Fibroblast of skin of left biceps (primary cell): ENCODE results near the gene C10orf71.

Experiments
- DNase-seq, 2 experiments: peaks; one replicate each; pipeline ENCODE4 v3.0.0-alpha.2; 2013; ENCODE audit warnings: low read depth in 2 of 2

The C10orf71 gene

DNA sequence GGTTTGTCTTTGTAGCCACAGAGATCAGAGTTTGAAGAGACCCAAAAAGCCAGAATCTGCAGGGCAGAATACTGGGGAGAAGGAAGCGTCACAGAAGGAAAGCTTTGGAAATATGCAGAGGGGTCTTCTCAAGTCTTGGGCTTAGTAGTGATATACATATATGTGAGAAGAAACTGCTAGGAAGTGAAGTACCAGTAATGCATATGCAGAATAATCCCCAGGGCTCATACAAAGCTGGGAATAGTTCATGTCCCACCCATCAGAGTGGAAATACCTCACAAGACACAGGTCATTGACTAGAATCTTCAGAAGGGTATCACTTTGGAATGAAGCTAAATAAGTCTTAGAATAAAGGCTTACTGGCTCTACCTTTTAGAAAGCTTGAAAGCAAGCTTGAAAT lies 39.6 kb downstream of the C10orf71 start:
- DNase-seq, result no peak

DNA sequence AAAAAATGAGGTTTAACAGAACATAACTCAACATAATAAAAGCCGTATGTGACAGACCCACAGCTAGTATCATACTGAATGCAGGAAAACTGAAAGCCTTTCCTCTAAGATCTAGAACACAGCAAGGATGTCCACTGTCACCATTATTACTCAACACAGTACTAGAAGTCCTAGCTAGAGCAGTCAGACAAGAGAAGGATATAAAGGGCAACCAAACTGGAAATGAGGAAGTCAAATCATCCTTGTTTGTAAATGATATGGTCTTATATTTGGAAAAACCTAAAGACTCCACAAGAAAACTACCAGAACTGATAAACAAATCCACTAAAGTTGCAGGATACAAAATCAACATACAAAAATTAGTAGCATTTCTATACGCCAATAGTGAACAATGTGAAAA lies 45.9 kb downstream of the C10orf71 start:
- DNase-seq, result no peak

GRCh38 chr10:49347342-49347741 lies 48.4 kb downstream of the C10orf71 start:
- DNase-seq, result no peak

- DNase-seq, result no peak
These were observed 48.9 kb downstream of the C10orf71 start for GRCh38 chr10:49347827-49348226.

DNA sequence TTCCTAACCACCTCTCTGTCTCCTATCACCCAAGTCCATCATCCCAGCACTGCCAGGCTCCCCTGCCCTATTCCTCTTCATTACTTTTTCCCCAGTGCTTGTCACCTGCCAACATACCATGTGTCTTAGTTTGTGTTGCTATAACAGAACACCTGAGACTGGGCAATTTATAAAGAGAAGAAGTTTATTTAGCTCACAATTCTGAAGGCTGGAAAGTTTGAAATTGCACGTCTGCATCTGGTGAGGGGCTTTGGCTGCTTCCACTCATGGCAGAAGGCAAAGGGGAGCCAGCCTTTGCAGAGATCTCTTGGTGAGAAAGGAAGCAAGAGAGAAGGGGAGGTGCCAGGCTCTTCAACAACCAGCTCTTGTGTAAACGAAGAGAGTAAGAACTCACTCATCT lies 49.6 kb downstream of the C10orf71 start:
- DNase-seq, result no peak

- no peak for DNase-seq
These were observed 50.4 kb downstream of the C10orf71 start for GRCh38 chr10:49349390-49349789.

DNA sequence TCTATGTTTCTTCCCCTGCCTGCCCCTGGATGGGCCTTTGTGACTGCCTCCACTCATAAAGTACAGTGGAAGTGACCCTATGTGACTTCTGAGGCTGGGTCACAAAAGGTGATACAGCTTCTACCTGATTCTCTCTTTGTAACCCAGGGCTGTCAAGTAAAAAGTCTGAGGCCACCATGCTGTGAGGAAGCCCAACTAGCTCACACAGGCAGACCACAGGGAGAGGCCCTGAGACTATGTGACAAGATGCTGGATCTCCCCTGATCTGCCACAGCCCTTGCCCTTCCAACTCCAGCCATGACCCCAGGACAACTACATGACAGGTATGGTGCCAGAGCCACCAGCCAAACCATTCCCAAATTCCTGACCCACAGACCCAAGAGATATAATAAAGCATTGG lies 51.2 kb downstream of the C10orf71 start:
- no peak for DNase-seq

DNA sequence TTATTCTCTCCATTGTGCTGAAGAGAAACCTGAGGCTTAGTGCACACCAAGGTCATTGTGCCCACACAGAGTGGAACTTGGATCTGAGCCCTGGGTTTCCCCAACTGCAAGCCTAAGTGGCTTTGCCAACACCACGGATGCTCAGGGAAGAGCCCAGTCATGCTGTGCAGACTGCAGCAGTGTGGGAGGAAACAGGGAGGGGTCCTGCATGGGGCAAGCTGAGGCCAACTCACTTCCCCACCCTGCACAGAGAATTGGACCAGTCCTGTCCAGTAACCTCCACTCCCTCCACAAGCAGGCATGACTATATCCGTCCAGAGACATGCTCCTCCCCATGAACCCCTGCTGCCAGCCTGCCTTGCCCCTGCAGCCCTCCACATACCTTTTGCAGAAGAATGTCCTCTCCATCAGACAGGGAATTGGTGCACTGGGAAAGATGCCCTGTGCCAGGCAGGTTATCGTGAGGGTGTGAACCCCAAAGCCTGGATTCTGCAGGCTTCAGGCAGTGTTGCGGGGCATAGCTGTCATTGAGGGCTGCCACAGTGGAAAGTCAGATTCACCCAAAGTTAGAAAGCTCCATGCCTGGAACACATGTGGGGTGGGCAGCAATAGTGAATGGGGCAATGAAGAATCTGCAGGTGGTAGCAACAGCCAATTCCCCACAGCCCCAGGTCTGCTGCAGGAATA lies 52.0 kb downstream of the C10orf71 start:
- DNase-seq, result no peak

DNA sequence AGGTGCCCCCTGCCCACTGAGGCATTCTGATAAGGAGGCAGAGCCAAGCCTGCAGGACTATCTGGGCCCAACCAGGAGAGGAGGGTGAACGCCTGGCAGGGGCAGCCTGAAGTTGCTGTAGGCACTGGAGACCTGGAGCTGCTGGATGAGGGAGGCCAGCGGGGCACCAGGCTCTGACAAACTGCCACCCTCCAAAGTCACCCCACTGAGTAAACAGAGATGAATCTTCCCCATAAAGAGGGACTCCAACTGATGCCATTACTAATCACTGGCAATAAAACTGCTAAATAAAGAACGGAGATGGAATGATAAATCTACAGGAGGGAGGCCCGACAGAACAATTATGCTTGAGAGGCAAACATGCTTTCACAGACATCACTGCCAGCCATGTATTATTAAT lies 52.7 kb downstream of the C10orf71 start:
- no peak for DNase-seq

DNA sequence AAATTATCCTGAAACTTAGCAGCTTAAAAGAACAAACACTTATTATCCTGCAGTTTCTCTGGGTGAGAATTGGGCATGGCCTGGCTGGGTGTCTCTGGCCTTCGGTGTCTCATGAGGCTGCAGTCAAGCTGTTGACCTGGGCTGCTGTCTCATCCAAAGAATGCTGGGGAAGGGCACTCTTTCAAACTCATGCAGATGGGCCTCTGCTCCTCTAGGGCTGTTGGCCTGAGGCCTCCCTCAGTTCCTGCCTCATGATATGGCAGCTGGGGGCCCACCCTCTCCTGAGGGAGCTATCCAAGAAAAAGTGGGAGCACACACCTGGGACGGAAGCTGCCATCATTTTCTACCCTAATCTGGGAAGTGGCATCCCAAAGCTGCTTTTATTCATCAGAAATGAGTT lies 53.4 kb downstream of the C10orf71 start:
- no peak for DNase-seq

DNA sequence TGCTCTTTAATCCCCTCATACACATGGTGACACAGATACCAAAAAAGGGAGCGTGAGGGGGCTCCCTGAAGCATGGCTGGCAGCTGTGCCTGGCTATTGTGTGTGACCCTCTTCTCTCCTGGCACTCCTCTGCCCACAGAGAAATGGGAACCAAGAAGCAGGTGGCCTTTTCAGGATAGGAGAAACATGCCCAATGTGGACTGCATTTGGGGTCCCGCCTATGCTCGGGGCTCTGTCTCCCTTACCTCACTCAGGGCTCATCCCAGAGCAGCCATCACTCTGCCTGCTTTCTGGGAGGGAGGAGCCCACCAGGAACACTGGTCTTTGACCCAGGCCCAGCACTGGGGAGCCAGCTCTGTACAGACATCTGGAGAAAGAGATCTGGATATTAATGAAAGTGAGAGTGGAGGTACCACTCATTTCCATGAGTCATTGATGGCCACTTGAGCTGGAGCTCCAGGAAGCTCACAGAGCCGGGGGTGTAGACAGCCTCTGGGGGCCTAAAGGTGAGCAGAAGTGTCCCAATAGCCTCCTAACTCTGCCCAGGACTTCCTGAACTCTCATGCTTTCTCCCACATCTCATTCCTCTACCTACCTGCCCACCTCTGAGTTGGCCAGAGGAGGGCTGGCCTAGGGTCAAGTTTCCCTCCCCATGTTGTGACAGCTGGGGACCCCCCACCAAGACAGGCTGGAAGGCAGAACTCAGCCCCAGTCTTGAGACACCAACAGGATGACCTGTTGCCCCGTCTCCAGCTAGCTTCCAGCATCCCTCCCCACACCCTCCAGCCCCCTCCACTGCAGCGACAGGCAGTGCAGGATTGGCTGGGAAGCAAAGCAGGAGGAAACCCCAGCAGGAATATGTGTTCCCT lies 54.3 kb downstream of the C10orf71 start:
- DNase-seq, result no peak

- no peak for DNase-seq
These were observed 55.1 kb downstream of the C10orf71 start for GRCh38 chr10:49353895-49354566.

DNA sequence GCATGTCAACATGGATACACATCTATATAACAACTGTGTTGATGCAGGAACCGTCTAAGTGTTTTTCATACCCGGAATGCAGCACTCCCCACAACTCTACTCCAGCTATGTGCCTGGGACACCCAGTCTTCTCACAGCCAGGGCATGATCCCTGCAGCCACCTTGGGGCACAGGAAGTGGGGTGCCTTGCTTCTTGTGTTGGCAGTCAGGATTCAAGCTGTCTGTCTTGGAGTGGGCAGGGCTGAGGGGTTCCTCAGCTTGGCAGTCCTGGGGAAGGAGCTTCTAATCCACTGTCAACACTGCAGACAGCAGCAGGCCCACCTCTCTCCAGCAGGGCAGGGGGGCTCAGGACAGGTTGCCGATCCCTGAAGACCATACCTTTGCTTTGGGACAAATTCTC lies 55.6 kb downstream of the C10orf71 start:
- DNase-seq, result no peak

- no peak for DNase-seq
These were observed 56.3 kb downstream of the C10orf71 start for GRCh38 chr10:49355221-49355620.

DNA sequence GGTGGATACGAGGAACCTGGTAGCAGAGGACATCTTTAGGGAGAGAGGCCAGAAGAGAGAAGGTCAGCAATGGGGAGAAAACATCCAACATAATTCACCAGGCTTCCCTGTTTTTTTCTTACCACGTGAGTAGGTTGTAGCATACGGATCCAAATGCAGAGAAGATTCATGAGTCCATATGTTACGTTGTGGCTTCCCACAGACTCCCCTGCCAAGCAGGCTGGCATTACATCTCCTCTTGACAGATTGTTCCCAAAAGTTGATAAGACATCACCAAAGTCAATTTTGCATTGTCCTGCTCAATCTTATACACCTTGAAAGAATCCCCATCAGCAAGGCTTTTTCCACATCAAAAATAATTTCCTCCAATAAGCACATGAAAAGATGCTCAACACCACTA lies 57.2 kb downstream of the C10orf71 start:
- DNase-seq, result no peak

GRCh38 chr10:49356944-49357343 lies 58.0 kb downstream of the C10orf71 start:
- DNase-seq, result no peak

DNA sequence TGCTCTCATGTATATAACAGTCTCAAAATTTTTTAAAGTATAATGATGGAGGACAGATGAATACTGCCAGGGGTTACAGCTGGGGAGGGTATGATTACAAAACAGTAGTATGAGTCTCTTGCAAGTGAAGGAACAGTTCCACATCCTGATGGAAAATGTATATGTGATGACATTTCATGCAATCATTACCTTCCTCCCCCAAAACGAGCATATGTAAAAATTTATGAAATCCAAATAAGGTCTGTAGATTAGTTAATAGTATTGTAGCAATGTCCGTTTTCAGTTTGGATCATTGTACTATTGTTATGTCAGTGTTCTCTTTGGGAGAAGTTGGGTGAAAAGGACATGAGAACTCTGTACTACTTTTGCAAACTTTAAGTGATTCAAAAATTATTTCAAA lies 58.9 kb downstream of the C10orf71 start:
- no peak for DNase-seq

DNA sequence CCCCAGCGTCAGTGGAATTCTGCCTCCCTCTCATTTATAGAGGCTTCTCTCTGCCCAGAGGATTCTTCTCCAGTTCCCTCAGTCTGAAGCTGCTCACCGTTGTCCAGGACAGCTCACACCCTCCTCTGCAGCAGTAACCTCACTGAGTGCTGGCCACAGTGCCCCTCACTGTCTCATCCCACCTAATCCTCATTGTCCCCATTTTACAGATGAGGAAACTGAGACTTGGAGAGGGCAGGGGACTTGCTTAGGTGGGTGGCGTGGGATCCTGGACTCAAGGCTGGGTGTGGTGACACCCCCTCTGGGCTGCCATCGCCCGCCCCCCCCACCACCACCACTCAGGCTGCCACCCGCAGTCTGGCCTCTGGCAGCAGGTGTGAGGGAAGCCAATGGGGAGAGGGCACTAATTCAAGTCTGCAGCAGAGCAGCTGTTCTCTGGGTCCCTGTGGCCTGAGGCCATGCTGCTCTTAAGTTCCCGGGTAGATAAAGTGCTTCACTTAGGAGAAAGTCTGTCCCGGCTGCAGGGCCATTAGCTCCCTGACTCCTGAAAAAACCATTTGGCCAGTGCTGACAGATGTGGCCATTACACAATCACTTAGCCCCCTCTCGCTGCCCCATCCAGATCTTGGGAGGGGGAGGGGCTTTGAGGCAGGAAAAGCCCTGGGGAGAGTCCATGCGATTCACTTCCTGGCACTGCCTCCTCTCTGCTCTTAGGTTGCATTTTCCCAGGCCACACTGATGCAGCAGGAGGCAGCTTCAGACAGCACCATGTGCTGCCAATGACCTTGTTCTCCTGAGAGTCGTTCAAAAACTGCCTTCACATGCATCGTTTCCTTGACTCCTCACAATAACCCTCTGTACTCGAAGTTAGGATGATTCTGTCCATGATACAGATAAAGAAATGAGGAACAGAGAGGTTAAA lies 60.6 kb downstream of the C10orf71 start:
- DNase-seq, result no peak

- no peak for DNase-seq
These were observed 61.6 kb downstream of the C10orf71 start for GRCh38 chr10:49360271-49361177.

DNA sequence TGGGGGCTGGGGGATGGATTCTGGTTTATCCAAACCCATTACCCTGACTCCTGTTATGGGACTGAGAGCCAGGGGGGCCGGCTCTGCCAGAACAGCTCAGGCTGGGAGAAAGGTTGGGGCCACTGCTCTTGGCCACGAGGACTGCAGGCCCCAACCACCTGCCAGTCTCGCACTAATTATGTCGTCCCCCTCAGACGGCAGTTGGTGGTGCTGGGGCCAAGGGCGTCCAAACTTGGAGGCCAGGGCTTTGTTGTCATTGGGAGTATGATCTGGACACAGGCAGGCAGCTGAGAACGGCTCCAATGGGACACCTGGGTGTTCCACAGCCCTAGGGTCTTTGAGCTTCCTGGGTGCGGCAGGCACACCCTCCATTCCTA lies 62.2 kb downstream of the C10orf71 start:
- no peak for DNase-seq
